NCI-H748 treated with DMSO at 0.1 percent for 48 hours (cell line): ENCODE data around the gene NCK2.

Experiments
- DNase-seq: peaks from one replicate; lab custom pipeline; 2025; lab: John Stamatoyannopoulos, UW

NCK2 gene

DNA sequence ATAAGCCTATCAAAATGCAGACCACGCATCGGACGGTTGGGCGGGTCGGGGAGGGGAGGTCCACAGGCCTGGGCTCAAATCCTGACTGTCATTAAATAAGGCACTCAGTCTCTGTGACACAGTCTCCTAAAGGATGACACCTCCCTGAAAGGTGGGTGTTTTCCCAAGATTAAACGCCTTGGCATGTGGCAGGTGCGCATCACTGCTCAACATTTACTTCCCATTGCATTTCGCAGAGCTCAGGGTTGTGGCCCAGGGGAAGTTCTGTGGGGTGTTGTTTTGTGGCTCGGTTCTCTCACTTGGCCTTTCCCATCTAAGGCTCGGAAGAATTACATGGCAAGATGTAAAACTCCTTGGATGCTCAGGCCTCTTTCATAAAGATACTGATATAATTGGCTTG, 107.4 kb downstream of the NCK2 start:
- DNase-seq, result no peak

- no peak for DNase-seq
Observed at GRCh38 chr2:105853354-105854088, 108.8 kb downstream of the NCK2 start.

GRCh38 chr2:105854972-105855371, 110.3 kb downstream of the NCK2 start:
- DNase-seq, result no peak

DNA sequence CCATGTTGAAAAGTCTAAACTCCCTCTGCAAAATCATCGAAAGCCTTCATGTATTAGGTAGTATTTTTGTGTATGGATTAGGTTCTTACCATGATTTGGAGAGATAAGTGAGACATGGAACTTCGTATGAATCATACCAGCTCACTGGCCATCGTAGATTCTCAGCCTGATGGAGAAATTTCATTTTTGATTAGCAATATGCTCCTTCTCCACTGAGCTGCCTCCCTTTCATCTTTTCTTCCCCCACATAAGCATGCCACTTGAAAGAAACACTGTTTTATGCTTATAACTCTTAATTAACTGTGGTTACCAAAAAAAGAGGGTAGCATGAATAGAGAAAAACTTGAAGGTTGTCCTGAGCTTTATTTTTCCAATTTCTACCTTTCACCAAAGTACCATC, 111.9 kb downstream of the NCK2 start:
- DNase-seq, result no peak

DNA sequence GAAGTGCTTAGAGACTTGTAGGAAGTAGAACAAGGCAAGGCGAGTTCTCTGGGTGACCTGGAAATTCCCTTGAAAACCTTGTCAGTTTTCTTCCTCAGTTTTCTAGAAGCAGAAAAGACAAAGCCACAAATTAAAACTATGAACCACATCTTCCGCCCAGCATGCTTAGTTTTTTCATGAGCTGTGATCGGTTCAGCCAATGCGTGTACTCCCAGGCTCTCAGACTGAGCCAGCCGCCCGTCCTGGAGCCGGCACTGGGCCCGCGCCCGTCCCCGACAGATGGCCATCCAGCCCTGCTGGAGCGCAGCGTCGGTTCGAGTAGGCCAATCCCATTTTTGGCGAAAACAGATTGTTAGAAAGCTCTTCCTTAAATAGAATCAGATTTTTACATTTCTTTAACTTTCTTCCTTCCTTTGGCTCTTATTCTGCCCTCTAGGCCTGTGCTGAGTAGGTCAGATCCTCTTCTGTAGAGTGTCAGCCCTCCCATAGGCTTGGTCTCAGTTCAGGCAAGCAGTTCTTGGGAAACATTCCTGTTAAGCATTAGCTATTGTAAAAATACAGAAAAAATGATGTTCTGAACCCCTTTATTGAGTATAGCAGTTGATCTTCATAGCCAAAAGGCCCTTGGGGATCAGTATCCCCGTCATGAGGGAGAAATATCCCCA, 112.5 kb downstream of the NCK2 start:
- DNase-seq, result no peak

DNA sequence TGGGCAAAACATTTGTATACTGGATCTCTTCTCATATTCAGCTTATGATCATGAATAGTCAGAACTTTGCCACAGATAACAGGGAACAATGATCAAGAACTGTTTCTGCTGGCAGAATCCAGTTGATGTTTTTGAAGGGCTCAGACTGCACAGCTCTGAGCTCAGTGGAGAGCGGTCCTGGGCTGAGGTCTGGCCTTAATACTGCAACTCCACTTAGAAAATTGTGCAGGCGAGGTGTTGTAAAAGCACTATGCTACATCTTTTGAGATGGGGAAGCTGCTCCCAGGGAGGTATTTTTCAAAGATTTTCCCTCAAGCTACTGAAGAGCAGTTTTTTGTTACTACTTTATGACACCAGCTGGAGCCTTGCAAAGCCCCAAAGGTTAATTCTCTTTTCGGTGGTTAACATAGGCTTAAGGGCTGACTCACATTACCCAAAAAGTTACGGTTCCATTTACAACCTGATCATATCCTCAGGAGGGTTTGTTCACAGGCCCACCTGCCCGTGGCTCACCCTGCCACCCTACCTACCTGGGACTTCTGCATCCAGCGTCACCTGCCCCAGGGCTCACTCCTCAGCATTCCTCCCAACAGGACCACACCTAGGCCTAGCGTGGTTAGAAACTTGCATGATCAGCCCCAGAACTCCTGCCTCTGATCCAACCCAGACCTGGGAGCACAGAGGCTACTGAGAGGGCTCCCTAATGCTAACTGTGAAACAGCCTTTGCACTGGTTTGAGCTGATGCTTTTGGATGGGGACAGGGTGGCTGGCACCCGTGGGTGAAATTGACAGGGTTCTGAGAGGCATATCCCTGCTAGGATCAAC, 114.4 kb downstream of the NCK2 start:
- no peak for DNase-seq

- DNase-seq, result no peak
Observed at GRCh38 chr2:105859694-105859951, 114.9 kb downstream of the NCK2 start.

GRCh38 chr2:105860567-105860966, 115.9 kb downstream of the NCK2 start:
- DNase-seq, result no peak

GRCh38 chr2:105861200-105861599, 116.5 kb downstream of the NCK2 start:
- no peak for DNase-seq

- DNase-seq, result no peak
Observed at GRCh38 chr2:105862843-105863242, 118.1 kb downstream of the NCK2 start.

- no peak for DNase-seq
Observed at GRCh38 chr2:105864262-105864661, 119.5 kb downstream of the NCK2 start.

- no peak for DNase-seq
Observed at GRCh38 chr2:105865222-105865913, 120.7 kb downstream of the NCK2 start.

DNA sequence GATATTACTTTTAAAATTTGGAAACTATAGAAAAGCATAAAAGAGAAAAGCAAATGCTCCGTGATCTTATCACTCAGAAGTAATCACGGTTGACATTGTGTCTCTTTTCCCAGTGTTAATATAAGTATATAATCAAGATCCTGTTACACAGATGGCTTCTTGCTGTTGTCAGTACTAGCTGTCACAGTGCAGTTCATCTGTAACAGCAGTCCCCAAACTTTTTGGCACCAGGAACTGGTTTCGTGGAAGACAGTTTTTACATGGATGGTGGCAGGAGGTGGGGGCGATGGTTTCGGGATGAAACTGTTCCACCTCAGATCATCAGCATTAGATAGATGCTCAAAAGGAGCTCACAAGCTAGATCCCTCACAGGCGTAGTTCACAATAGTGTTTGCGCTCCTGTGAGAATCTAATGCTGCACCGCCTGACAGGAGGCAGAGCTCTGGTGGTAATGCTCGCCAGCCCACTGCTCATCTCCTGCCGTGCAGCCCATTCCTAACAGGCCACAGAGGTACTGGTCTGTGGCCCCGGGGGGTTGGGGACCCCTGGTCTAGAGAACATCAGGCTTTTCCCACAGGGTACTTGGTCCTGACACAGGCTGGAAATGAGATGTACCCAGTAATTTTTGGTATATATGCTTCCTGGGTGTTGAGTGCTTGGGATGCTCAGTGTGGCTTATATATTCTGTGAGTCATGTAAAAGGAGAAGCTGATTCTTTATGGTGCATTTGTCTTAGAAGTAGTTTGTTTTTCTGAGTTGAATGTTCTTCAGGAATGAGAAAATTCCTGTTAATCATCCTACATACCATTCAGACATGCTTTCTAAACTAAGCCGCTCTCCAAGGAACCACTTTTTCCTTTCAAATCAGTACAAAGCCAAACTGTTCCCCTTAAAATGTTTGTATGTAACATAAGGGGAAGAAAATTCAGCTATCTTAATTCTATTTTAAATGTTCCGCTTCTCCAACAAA, 121.8 kb downstream of the NCK2 start:
- DNase-seq, result no peak

- no peak for DNase-seq
Observed at GRCh38 chr2:105867587-105867986, 122.9 kb downstream of the NCK2 start.

GRCh38 chr2:105868060-105868459, 123.3 kb downstream of the NCK2 start:
- no peak for DNase-seq

- no peak for DNase-seq
Observed at GRCh38 chr2:105869341-105869740, 124.6 kb downstream of the NCK2 start.

DNA sequence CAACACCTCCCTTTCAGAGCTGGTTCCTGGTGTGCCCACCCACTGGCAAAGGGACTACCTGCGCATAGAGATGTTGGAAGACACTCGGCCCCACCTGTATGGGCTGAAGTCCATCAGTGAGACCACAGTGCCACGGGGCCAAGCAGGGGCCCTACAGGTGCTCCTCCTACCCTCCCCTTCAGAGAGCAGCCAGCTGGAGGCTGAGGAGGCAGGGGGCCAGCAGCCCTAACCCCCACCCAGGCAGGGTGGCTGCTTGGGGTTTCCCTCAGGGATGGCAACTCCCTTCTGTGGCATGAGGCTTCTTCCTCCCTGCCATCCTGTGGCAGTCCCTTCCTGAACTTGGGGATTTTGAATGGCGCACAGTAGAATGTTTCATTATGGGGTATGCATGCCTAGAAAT, 125.3 kb downstream of the NCK2 start:
- no peak for DNase-seq

DNA sequence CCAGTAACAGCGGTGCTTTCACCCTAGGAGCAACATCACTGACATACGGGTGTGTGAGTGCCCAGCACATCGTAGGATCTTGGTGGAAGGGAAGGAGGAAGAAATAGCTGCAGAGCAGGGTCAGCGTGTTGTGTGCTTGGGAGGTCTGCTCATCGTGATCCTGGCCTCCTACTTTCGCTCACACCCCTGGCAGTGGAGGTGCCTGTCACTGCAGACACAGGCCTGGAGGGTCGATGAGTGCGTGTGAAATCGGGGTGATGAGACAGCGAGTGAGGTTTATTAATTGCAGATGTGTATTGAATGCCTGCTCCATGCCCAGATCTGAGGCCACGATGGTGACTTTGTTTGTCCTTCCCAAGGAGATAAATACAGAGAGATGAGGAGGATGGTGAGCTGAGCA, 126.1 kb downstream of the NCK2 start:
- DNase-seq, result no peak

DNA sequence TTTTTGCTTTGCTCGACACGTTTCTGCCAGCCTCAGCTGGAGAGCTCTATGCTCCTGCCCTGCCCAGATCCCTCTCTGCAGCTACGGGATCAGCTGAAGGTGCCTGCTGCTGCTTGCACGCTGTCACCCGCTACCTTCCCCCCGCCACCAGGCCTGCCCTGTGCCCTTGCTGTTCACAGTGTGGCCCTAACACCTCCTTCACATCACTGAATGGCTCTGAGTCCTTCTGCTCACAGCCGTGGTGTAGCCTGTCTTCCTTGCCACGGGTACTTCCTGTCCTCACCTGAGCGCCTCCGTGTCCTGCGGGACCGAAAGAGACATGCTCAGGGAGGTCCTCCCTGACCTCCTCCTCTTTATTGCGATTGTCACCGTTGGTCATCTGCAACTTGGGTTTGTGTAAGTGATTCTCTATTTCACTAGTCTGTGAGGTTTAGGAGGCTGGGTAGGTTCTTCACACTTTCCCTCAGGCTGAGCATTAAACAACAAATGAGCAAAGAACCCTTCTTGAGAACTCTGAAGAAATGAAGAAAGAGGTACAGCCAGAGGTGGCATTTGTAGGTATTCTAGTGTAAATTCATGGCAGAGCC, 127.5 kb downstream of the NCK2 start:
- no peak for DNase-seq

DNA sequence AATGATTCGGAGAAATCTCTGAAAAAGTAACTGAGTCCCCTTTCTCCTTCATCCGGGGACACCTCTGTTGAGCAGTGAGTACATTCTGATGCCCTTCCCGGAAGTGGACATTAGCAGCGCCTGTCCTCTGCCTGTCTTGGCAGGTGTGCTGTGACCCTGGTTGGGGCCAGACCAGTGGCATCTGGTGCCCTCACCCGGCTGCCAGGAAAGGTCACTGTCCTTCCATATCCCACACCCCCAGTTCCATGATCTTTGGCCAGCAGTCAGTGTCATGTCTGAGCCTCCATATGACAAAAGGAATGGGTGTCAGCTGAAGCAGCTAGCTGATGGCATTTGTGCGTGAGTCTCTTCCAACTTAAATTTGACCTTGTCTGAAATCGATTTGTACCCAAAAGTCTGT, 128.1 kb downstream of the NCK2 start:
- no peak for DNase-seq

DNA sequence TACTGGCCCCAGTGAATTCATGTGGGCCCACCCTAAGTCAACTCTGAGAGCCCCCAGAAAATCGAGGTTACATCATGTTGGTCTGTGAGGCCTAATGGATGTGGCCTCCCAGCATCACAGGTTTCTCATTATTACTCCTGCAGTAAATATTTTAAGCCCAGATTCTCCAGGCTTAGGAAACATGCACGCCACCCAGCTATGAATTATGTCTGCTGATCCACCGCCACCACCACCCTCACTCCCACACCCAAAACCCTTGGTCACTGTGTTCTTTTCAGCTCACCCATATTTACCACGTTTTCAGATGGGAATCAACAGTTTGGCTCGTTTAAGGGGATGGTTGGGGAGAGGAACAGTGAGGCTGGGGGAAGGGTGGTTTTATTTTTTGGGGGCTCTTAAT, 128.6 kb downstream of the NCK2 start:
- DNase-seq, result no peak
